Testis (tissue), 2 donors: ENCODE results near the gene PTPRA.

Experiments used
- CTCF ChIP-seq, 3 experiments: fragments of 450-650 bp in 2 of 3; fragments of 200-600 bp in 1 of 3; sonication (generic) in 1 of 3; IDR thresholded peaks; one replicate each; pipeline ENCODE4 v1.5.1; 2016 to 2019; ENCODE audit warnings: antibody characterized with exemption in 3 of 3, mild to moderate bottlenecking in 2 of 3, moderate library complexity in 1 of 3
- POLR2A ChIP-seq: fragments of 450-650 bp; IDR thresholded peaks from one replicate; pipeline ENCODE4 v1.6.1; 2017; ENCODE audit warnings: antibody characterized with exemption, mild to moderate bottlenecking, moderate library complexity

- no peak for TF ChIP-seq CTCF (IDR thresholded peaks at IDR 0.05)
- no peak for TF ChIP-seq POLR2A
These were observed 36.7 kb downstream of the PTPRA start for GRCh38 chr20:2909953-2910352.
